Common myeloid progenitor, CD34-positive (primary cell): ENCODE results near the gene MTAP. TPM values are rescaled to one million over a fixed set of nuclear protein-coding genes. Genes with fewer than 3 reads are reported as not detected.

ENCODE experiments used
- CTCF ChIA-PET: fragments of 350-600 bp; sonication (Branson Sonifier 250); formaldehyde crosslinking; loops from one replicate; lab custom pipeline; 2021; ENCODE audit warnings: antibody characterized with exemption; lab: Charles Lee
- POLR2A ChIA-PET: fragments of 350-600 bp; sonication (Branson Sonifier 250); formaldehyde crosslinking; loops from one replicate; lab custom pipeline; 2021; ENCODE audit warnings: antibody characterized with exemption; lab: Charles Lee
- DNase-seq, 3 donors: peaks; one replicate each; pipeline versions ENCODE4 v3.0.0 to v3.0.0-alpha.2; 2013
- H3K27ac ChIP-seq, 2 experiments: 1 replicate in 1 of 2; 2 replicates in 1 of 2; pipeline ENCODE4 v1.7.0; 2013; ENCODE audit warnings: inconsistent platforms in 2 of 2, low read length in 2 of 2, mild to moderate bottlenecking in 2 of 2, low read depth in 1 of 2, moderate library complexity in 1 of 2; ENCODE audit not compliant: severe bottlenecking in 2 of 2, insufficient read depth in 1 of 2, poor library complexity in 1 of 2
- H3K27me3 ChIP-seq, 5 experiments: replicated peaks in 2 of 5; 1 replicate in 3 of 5; 2 replicates in 2 of 5; pipeline versions ENCODE4 v1.6.1 to v1.7.0; 2013; ENCODE audit warnings: low read length in 4 of 5, mild to moderate bottlenecking in 2 of 5, moderate library complexity in 2 of 5, inconsistent platforms in 1 of 5; ENCODE audit not compliant: insufficient read depth in 5 of 5, control insufficient read depth in 4 of 5
- H3K36me3 ChIP-seq, 4 experiments: 1 replicate in 2 of 4; 2 replicates in 2 of 4; pipeline versions ENCODE4 v1.6.1 to v1.7.0; 2013; ENCODE audit warnings: low read length in 3 of 4, control low read depth in 1 of 4, mild to moderate bottlenecking in 1 of 4; ENCODE audit not compliant: control insufficient read depth in 4 of 4, insufficient read depth in 4 of 4
- H3K4me1 ChIP-seq, 4 experiments: 1 replicate in 3 of 4; 2 replicates in 1 of 4; pipeline versions ENCODE4 v1.6.1 to v1.7.1; 2013; ENCODE audit warnings: low read length in 3 of 4, mild to moderate bottlenecking in 3 of 4, control low read depth in 1 of 4, inconsistent platforms in 1 of 4, moderate library complexity in 1 of 4; ENCODE audit not compliant: control insufficient read depth in 4 of 4, insufficient read depth in 4 of 4; ENCODE audit errors: control extremely low read depth in 1 of 4
- H3K4me3 ChIP-seq, 7 experiments: 1 replicate in 4 of 7; 2 replicates in 3 of 7; pipeline versions ENCODE4 v1.5.1 to v1.7.0; 2013; ENCODE audit warnings: mild to moderate bottlenecking in 7 of 7, low read length in 6 of 7, moderate library complexity in 6 of 7, inconsistent platforms in 2 of 7, low read depth in 2 of 7, control low read depth in 1 of 7; ENCODE audit not compliant: insufficient read depth in 4 of 7, control insufficient read depth in 1 of 7; ENCODE audit errors: extremely low read depth in 1 of 7
- H3K9me3 ChIP-seq, 5 experiments: 1 replicate in 4 of 5; 2 replicates in 1 of 5; pipeline versions ENCODE4 v1.6.1 to v1.7.1; 2013; ENCODE audit warnings: low read length in 4 of 5, mild to moderate bottlenecking in 2 of 5, inconsistent platforms in 1 of 5, low read depth in 1 of 5, moderate library complexity in 1 of 5; ENCODE audit not compliant: control insufficient read depth in 4 of 5, insufficient read depth in 2 of 5; ENCODE audit errors: control extremely low read depth in 1 of 5
- WGBS: methylation state at CpG from one replicate; pipeline ENCODE4 v1.1.5; 2013; ENCODE audit not compliant: insufficient coverage; 5-methylcytosine and 5-hydroxymethylcytosine counted together
- polyA plus RNA-seq: library from polyadenylated mRNA; unstranded; fragments of 120-200 nt; gene quantifications from one replicate; pipeline ENCODE4 v1.2.1, GENCODE V29; 2013

The MTAP gene
- 30.6 TPM for polyA plus RNA-seq

DNA sequence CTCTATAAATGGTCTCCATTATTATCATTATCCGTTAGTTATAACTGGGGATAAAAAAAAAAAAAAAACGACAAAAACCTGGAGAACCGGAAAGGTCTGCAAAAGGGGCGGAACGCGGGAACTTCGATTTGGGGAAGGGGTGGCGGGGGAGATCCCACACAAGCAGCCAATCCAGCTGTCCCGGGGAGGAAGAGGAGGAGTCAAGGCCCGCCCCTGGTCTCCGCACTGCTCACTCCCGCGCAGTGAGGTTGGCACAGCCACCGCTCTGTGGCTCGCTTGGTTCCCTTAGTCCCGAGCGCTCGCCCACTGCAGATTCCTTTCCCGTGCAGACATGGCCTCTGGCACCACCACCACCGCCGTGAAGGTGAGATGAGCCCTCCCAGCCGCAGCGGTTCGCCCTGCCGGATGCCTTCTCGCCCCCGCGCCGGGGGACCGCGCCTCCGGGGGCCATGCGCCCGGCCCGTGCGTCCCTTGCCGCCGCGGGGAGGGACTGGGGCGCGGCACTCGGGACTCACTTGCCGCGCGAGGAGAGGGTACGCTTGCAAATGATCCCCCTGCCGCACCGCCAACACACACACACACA is at the start of gene MTAP:
Gene MTAP, plus strand, starts transcription at position 219 of the 583 bp plus-strand sequence. Its CDS starts 113 bp downstream, at position 332.
- ChIA-PET CTCF (interaction anchor here (1.0 to 6.2 kb wide), 3 partner anchors 11 to 14 kb away, joined by 3 to 29 read pairs (median 5); no protein-coding TSS in a partner anchor), POLR2A (no interaction called here)
- Histone ChIP-seq H3K27ac (peak within 1 kb of the TSS; percentile 1 to 55), H3K4me1 (peaks cover 10 to 25% (median 20%) of the 10 kb centered on the region in 4 experiments), H3K9me3 (no peaks in the 10 kb centered on the region), H3K27me3 (peaks cover 0 to 5% (median 0%) of the 10 kb centered on the region in 5 experiments), H3K36me3 (peaks cover 0 to 18% (median under 1%) of the 10 kb centered on the region in 4 experiments), H3K4me3 (peak within 1 kb of the TSS; percentile 64 to 91 (median 83))
- peak; percentile 68 to 85 (median 75) for DNase-seq
- WGBS = 0% methylated on average over 18 of the region's 48 CpGs

DNA sequence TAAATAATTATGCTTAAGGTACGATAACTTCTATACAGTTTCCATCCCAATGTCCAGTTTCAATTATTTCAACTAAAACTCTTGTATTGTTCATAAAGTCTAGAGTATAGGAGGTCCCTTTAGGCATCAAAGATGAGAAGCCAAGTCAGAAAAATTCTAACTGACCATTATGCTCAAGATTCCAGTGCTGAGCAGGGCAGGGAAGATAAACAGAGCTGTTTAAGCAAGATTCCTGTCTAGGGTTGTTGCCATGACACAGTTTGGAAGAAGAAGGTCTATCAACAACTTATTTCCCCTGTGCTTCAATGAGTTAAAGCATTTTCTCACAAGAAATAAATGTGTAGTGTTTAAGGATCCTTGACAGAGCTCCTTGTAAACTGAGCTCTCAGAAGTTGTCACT is 48.9 kb upstream of the MTAP start:
- WGBS = no CpG with 5 or more reads among the region's 1 CpG
- no peak overlapping the region for H3K27ac ChIP-seq
- H3K4me3 ChIP-seq = no peak overlapping the region
- no peaks in the 10 kb centered on the region for H3K36me3 ChIP-seq
- H3K27me3 ChIP-seq = peaks cover 0 to 2% (median 0%) of the 10 kb centered on the region in 5 experiments
- ChIA-PET POLR2A (no interaction called here), CTCF (no interaction called here)
- H3K9me3 ChIP-seq = no peaks in the 10 kb centered on the region
- DNase-seq = no peak
- no peaks in the 10 kb centered on the region for H3K4me1 ChIP-seq

DNA sequence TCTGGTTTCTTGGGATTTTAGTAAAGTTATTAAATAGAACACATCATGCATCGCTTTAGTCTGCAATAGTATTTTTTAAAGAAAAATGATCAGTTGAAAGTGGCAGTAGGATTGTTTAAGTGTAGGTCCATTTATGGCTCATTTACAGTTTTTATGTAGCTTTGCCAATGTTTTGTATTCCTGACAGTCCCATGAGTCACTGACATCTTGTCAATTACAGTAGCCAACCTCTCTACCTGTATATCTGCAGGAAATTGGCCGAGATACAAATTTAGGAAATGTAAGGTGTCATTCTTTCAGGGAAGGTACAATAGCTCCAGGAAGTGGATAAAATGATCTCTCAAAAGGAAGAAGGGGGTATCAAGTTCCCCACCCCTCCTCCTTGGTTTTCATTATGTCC is 47.7 kb upstream of the MTAP start:
- Histone ChIP-seq H3K9me3 (no peaks in the 10 kb centered on the region), H3K27me3 (peaks cover 0 to 2% (median 0%) of the 10 kb centered on the region in 5 experiments), H3K4me1 (no peaks in the 10 kb centered on the region), H3K36me3 (no peaks in the 10 kb centered on the region), H3K4me3 (no peak overlapping the region), H3K27ac (no peak overlapping the region)
- ChIA-PET POLR2A (no interaction called here), CTCF (no interaction called here)
- no peak for DNase-seq
- 100% methylated on average over 1 of the region's 2 CpGs for WGBS

DNA sequence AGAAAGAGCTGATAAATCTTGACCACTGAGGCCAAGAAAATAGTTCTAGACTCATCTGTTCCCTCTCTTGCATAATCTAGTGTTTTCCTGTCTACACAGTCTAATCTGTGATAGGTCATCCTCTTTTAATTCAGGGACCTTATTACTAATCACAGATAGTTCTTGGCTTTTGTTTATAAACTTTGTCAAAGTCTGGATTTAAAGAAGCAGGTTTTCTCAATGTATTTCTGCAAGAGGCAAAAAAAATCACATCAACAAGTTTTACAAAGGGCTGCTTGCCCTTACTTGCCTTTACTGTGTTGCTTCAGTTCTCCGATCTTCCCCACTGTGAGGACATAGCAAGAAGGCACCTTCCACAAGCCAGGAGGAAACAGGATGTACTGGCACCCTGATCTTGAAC is 43.9 kb upstream of the MTAP start:
- WGBS = no CpG with 5 or more reads among the region's 1 CpG
- H3K9me3 ChIP-seq = no peaks in the 10 kb centered on the region
- ChIA-PET POLR2A (no interaction called here), CTCF (interaction anchor here (2.0 kb wide), 1 partner anchor 50 kb away, joined by 6 read pairs; no protein-coding TSS in a partner anchor)
- H3K4me1 ChIP-seq = no peaks in the 10 kb centered on the region
- DNase-seq = no peak
- H3K4me3 ChIP-seq = no peak overlapping the region
- peaks cover 0 to 2% (median 0%) of the 10 kb centered on the region in 5 experiments for H3K27me3 ChIP-seq
- H3K27ac ChIP-seq = no peak overlapping the region
- H3K36me3 ChIP-seq = no peaks in the 10 kb centered on the region

DNA sequence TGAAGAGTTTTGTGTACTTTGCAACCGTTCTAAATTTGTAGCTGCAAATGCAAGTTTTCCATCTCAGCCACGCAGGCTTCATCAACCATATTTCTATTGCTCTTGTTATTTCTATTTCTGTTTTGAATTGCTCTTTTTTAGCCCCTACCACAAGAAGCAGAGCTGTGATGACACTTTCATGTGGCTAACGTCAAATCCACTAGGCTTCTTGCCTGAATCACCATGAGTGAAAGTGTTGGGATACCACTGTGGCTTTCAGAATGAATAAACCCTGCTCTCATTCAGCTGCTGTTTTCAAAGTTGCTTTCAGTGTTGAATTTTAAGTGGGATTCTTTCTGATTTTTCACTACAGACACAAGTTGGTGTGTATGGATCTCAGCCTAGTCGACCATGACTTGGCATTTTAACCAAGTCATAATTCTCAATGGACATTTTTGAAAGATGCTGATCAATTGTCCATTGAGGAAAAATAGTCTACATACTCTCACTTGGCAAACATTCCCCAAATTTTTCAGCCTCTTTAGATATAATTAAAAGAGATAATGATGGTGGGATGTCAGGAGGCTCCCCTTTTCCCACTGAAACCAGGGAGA is 41.0 kb upstream of the MTAP start:
- DNase-seq = no peak
- Histone ChIP-seq H3K27me3 (peaks cover 0 to 2% (median 0%) of the 10 kb centered on the region in 5 experiments), H3K36me3 (no peaks in the 10 kb centered on the region), H3K4me3 (no peak overlapping the region), H3K4me1 (no peaks in the 10 kb centered on the region), H3K27ac (no peak overlapping the region), H3K9me3 (no peaks in the 10 kb centered on the region)
- 80% methylated on average over 2 of the region's 4 CpGs for WGBS
- ChIA-PET CTCF (interaction anchor here (1.1 kb wide), 1 partner anchor 296 kb away, joined by 3 read pairs; no protein-coding TSS in a partner anchor), POLR2A (no interaction called here)

DNA sequence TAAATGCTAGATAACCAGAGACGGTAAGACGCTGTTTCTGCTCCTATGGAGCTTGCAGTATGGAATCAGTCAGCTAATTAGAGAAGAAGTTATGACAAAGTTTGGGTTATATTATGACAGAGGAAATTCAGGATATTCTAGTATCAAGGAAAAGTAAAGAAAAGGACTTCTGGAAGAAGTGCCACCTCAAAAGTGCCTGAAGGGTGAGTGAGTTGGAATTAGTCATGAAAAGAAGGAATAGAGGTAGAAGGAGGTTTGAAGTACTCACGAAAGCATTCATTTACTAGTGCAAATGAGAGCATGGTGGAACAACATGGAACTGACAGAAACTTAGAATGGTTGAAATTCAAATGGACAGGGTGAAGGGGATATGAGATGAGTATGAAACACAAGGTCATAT is 40.4 kb upstream of the MTAP start:
- no peaks in the 10 kb centered on the region for H3K9me3 ChIP-seq
- H3K27me3 ChIP-seq = peaks cover 0 to 2% (median 0%) of the 10 kb centered on the region in 5 experiments
- WGBS = 93% methylated on average over 1 of the region's 3 CpGs
- H3K4me1 ChIP-seq = no peaks in the 10 kb centered on the region
- ChIA-PET POLR2A (no interaction called here), CTCF (no interaction called here)
- no peaks in the 10 kb centered on the region for H3K36me3 ChIP-seq
- no peak for DNase-seq
- H3K27ac ChIP-seq = no peak overlapping the region
- no peak overlapping the region for H3K4me3 ChIP-seq

DNA sequence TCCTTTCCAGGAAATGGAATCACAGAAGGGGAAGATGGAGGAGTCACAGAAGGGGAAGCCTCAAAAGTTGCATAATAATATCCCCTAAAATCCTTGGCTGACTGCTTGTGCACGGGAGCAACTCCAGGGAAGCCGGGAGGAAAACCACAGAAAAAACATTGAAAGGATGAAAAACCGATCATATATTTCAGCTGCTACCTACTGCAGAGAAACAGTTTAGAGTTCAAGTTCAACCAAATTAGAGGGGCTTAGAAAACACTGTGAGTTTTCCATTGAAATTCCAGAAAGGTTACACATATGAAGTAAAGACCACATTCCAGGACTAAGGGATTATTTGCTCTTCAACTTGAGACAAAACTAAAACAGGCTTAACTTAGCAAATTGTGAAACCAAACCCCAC is 37.6 kb upstream of the MTAP start:
- Histone ChIP-seq H3K4me1 (no peaks in the 10 kb centered on the region), H3K27ac (no peak overlapping the region), H3K27me3 (no peaks in the 10 kb centered on the region), H3K9me3 (no peaks in the 10 kb centered on the region), H3K36me3 (no peaks in the 10 kb centered on the region), H3K4me3 (no peak overlapping the region)
- 85% methylated on average over 3 of the region's 3 CpGs for WGBS
- DNase-seq = no peak
- ChIA-PET POLR2A (no interaction called here), CTCF (interaction anchor here (0.5 kb wide), 1 partner anchor 645 kb away, joined by 3 read pairs; no protein-coding TSS in a partner anchor)
